HepG2 (cell line): ENCODE measurements around the gene SYCE3. TPM values are rescaled to one million over a fixed set of nuclear protein-coding genes. Genes with fewer than 3 reads are reported as not detected.

Experiments
- ATAC-seq: fragments of 200-7000 bp; cut with Tn5 transposase; 3 replicates; pipeline ENCODE4 v1.9.1; 2020; ENCODE audit warnings: mild to moderate bottlenecking, moderate library complexity
- BruUV-seq: library from RNA; stranded (reverse); fragments of 400-500 nt; replicated peaks from 2 replicates; lab custom pipeline; 2021; lab: Mats Ljungman, UMichigan
- CTCF ChIA-PET: fragments of 300-600 bp; formaldehyde crosslinking; extraction: SDS; loops from one replicate; lab custom pipeline; 2021; ENCODE audit warnings: low total read pairs, inconsistent platforms, low intra/inter-chr PET ratio; lab: Yijun Ruan, JAX
- POLR2A ChIA-PET: fragments of 350-600 bp; sonication (Branson Sonifier 250); formaldehyde crosslinking; loops from one replicate; lab custom pipeline; 2020; ENCODE audit warnings: antibody characterized with exemption, inconsistent platforms; lab: Yijun Ruan, JAX
- DNase-seq: peaks from one replicate; pipeline ENCODE4 v3.0.0-alpha.2; 2015; ENCODE audit warnings: low spot score
- FAIRE-seq: peaks from 3 replicates; lab custom pipeline; 2011; peaks lifted over from hg19 to GRCh38; lab: Jason Lieb, UNC
- H2AFZ ChIP-seq: one replicate; pipeline ENCODE4 v1.6.1; 2011; ENCODE audit warnings: low read length, inconsistent platforms
- H3K27ac ChIP-seq: fragments of 300-600 bp; 3 replicates; pipeline ENCODE4 v1.8.0; 2011; ENCODE audit warnings: mixed run types, mild to moderate bottlenecking, mixed read lengths, low read length, inconsistent platforms; ENCODE audit not compliant: insufficient read depth; ENCODE audit errors: extremely low read length
- H3K27me3 ChIP-seq, 2 experiments: fragments of 200-600 bp in 1 of 2; 2 replicates in 1 of 2; 3 replicates in 1 of 2; pipeline versions ENCODE4 v1.6.0 to v1.8.0; 2011; ENCODE audit warnings: low read length in 2 of 2, mild to moderate bottlenecking in 2 of 2, moderate library complexity in 2 of 2, inconsistent platforms in 1 of 2; ENCODE audit not compliant: insufficient read depth in 2 of 2, control insufficient read depth in 1 of 2
- H3K36me3 ChIP-seq, 2 experiments: fragments of 200-600 bp in 1 of 2; replicated peaks in 1 of 2; 2 replicates in 1 of 2; 3 replicates in 1 of 2; pipeline versions ENCODE4 v1.5.1 to v1.8.0; 2011; ENCODE audit warnings: low read length in 2 of 2, inconsistent platforms in 1 of 2; ENCODE audit not compliant: insufficient read depth in 2 of 2, control insufficient read depth in 1 of 2
- H3K4me1 ChIP-seq: 2 replicates; pipeline ENCODE4 v1.5.1; 2012; ENCODE audit warnings: low read length, inconsistent platforms; ENCODE audit not compliant: insufficient read depth
- H3K4me2 ChIP-seq: 2 replicates; pipeline ENCODE4 v1.6.0; 2011; ENCODE audit warnings: low read depth, low read length, inconsistent platforms
- H3K4me3 ChIP-seq, 3 experiments: fragments of 200-600 bp in 1 of 3; sonication (generic), shearing (Covaris generic) in 1 of 3; replicated peaks in 1 of 3; 2 replicates each; pipeline ENCODE4 v1.5.1; 2011 to 2016; ENCODE audit warnings: low read length in 3 of 3, inconsistent platforms in 2 of 3, low read depth in 2 of 3, mild to moderate bottlenecking in 2 of 3, control low read depth in 1 of 3, mixed read lengths in 1 of 3; ENCODE audit not compliant: insufficient read depth in 1 of 3
- H3K79me2 ChIP-seq: one replicate; pipeline ENCODE4 v1.6.1; 2011; ENCODE audit warnings: low read length, inconsistent platforms; ENCODE audit not compliant: insufficient read depth
- H3K9ac ChIP-seq: 2 replicates; pipeline ENCODE4 v1.6.0; 2011; ENCODE audit warnings: mild to moderate bottlenecking, low read depth, low read length, inconsistent platforms; ENCODE audit not compliant: insufficient read depth
- H3K9me3 ChIP-seq: 2 replicates; pipeline ENCODE4 v1.5.1; 2012; ENCODE audit warnings: mild to moderate bottlenecking, low read length
- H4K20me1 ChIP-seq: 2 replicates; pipeline ENCODE4 v1.6.0; 2011; ENCODE audit warnings: inconsistent platforms, mild to moderate bottlenecking, low read length, moderate library complexity; ENCODE audit not compliant: insufficient read depth
- MAZ ChIP-seq, 2 experiments: sonication (generic) in 1 of 2; formaldehyde crosslinking in 1 of 2; IDR thresholded peaks; 2 replicates each; pipeline versions ENCODE4 v1.5.0 to v1.6.1; 2012 to 2020; ENCODE audit warnings: low read depth in 2 of 2, mild to moderate bottlenecking in 2 of 2, borderline replicate concordance in 1 of 2, improper control_type of control experiment in 1 of 2, low read length in 1 of 2, missing genetic modification reagents in 1 of 2, moderate library complexity in 1 of 2
- PCBP2 ChIP-seq: fragments of 200-400 bp; formaldehyde crosslinking; optimal IDR thresholded peaks from 2 replicates; pipeline ENCODE3; 2018; ENCODE audit warnings: low read length, low read depth; ENCODE audit not compliant: poor library complexity, severe bottlenecking
- WGBS: methylation state at CpG from one replicate; pipeline ENCODE4 v1.1.6; 2017; ENCODE audit warnings: low lambda C conversion rate; 5-methylcytosine and 5-hydroxymethylcytosine counted together
- in situ Hi-C: cut with HindIII; loops from 2 replicates; pipeline ENCODE4 v1.10.0; 2017; ENCODE audit warnings: low pct_unique_long_range_greater_than_20kb; ENCODE audit not compliant: extremely low pct_ligation_motif_present
- intact Hi-C: fragments of 100-400 bp; cut with micrococcal nuclease; formaldehyde crosslinking; loops from one replicate; pipeline ENCODE4 v1.10.0; 2022; ENCODE audit not compliant: unreplicated experiment
- polyA plus RNA-seq, 8 experiments: library from polyadenylated mRNA; depleted of rRNA in 3 of 8; stranded (reverse) in 7 of 8; unstranded in 1 of 8; fragments of >200 nt; fragmentation: Illumina TruSeq in 4 of 8; extraction: Trizol in 4 of 8; gene quantifications; 2 replicates each; pipeline versions ENCODE4 v1.2.1 to v1.2.3, GENCODE V29; 2011 to 2016; ENCODE audit warnings: low read depth in 4 of 8, missing spikeins in 1 of 8, mixed read lengths in 1 of 8; ENCODE audit not compliant: insufficient read depth in 1 of 8
- total RNA-seq, 5 experiments: library from RNA; depleted of rRNA; stranded (reverse); fragments of >200 nt; fragmentation: Illumina TruSeq; extraction: Trizol; gene quantifications; 2 replicates each; pipeline ENCODE4 v1.2.3, GENCODE V29; 2016; ENCODE audit warnings: low read depth in 1 of 5
- TF ChIP-seq, protein P1 (sequence below): sonication (generic); formaldehyde crosslinking; IDR thresholded peaks from 2 replicates; pipeline ENCODE4 v1.9.0; 2022; ENCODE audit warnings: low read depth, missing genetic modification reagents
- TF ChIP-seq, protein P2 (sequence below): sonication (generic); formaldehyde crosslinking; IDR thresholded peaks from 2 replicates; pipeline ENCODE4 v1.5.0; 2020; ENCODE audit warnings: mild to moderate bottlenecking, low read depth, missing genetic modification reagents, borderline replicate concordance
- TF ChIP-seq, protein P3 (sequence below): sonication (generic); formaldehyde crosslinking; IDR thresholded peaks from 2 replicates; pipeline ENCODE4 v1.5.1; 2020; ENCODE audit warnings: missing genetic modification reagents, mild to moderate bottlenecking, borderline replicate concordance
- TF ChIP-seq, protein P4 (sequence below): sonication (generic); formaldehyde crosslinking; IDR thresholded peaks from 2 replicates; pipeline ENCODE4 v1.5.1; 2020; ENCODE audit warnings: missing genetic modification reagents, mild to moderate bottlenecking, borderline replicate concordance
- TF ChIP-seq, protein P5 (sequence below): sonication (generic); formaldehyde crosslinking; IDR thresholded peaks from 2 replicates; pipeline ENCODE4 v1.5.0; 2020; ENCODE audit warnings: missing genetic modification reagents

Gene SYCE3
- total and polyA plus RNA-seq, 2 of the 13 experiments (the other 11 are each of a cell fraction or from before 2014, with no cell fraction given), result not detected

DNA sequence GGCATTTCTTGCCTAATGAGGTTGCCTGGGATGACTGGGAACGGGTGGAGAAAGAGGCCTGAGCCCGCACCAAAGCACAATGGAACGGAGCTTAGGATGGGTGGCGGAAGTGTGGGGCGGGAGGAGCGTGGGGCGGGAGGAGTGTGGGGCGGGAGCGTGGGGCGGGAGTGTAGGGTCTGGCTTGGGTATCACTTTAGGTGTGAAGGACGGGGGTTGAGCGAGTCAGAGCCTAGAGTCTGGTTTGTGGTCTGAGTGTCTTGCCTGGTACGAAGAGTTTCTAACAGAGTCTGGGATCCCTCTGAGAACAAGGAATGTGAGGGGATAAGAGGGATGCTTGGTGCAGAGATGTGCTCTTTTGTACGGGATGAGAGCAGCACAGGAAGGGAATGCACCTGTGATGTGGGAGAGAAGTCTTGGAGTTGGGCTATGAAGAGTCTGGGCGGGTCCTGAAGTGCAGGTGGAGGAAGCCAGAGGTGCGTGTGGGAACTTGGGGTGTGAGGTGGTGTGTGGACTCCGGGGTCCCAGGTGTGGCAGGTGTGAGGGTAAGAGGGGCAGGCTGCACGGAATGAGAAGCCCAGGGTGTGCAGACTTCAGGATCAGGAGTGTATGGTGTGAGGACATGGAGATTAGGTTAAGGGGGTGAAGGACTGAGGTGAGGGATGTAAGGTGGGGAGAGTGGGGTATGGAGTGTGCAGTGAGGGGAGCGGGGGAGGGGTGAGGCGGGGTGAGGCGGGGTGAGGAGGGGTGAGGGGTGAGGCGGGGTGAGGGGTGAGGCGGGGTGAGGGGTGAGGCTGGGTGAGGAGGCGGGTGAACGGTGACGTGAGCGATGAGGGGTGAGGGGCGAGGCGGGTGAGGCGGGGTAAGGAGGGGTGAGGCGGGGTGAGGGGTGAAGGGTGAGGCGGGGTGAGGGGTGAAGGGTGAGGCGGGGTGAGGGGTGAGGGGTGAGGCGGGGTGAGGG, 1.0 kb downstream of the SYCE3 start:
- H3K36me3 ChIP-seq, result no peaks in the 10 kb centered on the region
- peaks cover 11% of the 10 kb centered on the region for H3K4me1 ChIP-seq
- WGBS, result 52% methylated on average over 34 of the region's 34 CpGs
- intact Hi-C loops (loop anchor here (5.0 kb wide), 1 partner anchor 34 kb away; the partner anchor contains the start of gene SCO2), in situ Hi-C loops (no loop called here)
- no peak overlapping the region for H3K9ac ChIP-seq
- no TSS peak for BruUV-seq
- no peak overlapping the region for H3K4me2 ChIP-seq
- ATAC-seq (no peak), DNase-seq (no peak)
- TF ChIP-seq, protein P1, sequence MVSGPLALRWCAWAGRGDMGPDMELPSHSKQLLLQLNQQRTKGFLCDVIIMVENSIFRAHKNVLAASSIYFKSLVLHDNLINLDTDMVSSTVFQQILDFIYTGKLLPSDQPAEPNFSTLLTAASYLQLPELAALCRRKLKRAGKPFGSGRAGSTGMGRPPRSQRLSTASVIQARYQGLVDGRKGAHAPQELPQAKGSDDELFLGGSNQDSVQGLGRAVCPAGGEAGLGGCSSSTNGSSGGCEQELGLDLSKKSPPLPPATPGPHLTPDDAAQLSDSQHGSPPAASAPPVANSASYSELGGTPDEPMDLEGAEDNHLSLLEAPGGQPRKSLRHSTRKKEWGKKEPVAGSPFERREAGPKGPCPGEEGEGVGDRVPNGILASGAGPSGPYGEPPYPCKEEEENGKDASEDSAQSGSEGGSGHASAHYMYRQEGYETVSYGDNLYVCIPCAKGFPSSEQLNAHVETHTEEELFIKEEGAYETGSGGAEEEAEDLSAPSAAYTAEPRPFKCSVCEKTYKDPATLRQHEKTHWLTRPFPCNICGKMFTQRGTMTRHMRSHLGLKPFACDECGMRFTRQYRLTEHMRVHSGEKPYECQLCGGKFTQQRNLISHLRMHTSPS, result no peak
- TF ChIP-seq, protein P2, sequence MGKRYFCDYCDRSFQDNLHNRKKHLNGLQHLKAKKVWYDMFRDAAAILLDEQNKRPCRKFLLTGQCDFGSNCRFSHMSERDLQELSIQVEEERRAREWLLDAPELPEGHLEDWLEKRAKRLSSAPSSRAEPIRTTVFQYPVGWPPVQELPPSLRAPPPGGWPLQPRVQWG, result no peak
- TF ChIP-seq MAZ (IDR thresholded peaks at IDR 0.05; ENCODE audit: borderline replicate concordance, low read depth, low read length) (no peak), MAZ (CRISPR knock-in tag; IDR thresholded peaks at IDR 0.05; ENCODE audit: low read depth) (no peak), PCBP2 (no peak)
- TF ChIP-seq, protein P3, sequence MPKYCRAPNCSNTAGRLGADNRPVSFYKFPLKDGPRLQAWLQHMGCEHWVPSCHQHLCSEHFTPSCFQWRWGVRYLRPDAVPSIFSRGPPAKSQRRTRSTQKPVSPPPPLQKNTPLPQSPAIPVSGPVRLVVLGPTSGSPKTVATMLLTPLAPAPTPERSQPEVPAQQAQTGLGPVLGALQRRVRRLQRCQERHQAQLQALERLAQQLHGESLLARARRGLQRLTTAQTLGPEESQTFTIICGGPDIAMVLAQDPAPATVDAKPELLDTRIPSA, result no peak
- TF ChIP-seq, protein P4, sequence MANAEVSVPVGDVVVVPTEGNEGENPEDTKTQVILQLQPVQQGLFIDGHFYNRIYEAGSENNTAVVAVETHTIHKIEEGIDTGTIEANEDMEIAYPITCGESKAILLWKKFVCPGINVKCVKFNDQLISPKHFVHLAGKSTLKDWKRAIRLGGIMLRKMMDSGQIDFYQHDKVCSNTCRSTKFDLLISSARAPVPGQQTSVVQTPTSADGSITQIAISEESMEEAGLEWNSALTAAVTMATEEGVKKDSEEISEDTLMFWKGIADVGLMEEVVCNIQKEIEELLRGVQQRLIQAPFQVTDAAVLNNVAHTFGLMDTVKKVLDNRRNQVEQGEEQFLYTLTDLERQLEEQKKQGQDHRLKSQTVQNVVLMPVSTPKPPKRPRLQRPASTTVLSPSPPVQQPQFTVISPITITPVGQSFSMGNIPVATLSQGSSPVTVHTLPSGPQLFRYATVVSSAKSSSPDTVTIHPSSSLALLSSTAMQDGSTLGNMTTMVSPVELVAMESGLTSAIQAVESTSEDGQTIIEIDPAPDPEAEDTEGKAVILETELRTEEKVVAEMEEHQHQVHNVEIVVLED (CRISPR knock-in tag), result no peak
- TF ChIP-seq, protein P5, sequence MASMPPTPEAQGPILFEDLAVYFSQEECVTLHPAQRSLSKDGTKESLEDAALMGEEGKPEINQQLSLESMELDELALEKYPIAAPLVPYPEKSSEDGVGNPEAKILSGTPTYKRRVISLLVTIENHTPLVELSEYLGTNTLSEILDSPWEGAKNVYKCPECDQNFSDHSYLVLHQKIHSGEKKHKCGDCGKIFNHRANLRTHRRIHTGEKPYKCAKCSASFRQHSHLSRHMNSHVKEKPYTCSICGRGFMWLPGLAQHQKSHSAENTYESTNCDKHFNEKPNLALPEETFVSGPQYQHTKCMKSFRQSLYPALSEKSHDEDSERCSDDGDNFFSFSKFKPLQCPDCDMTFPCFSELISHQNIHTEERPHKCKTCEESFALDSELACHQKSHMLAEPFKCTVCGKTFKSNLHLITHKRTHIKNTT, result no peak
- TF ChIP-seq, all 625 proteins: peak for 0
- no peak overlapping the region for H2AFZ ChIP-seq
- peaks cover 0 to 24% of the 10 kb centered on the region in 2 experiments; a peak in 2 of 5 replicates for H3K27me3 ChIP-seq
- FAIRE-seq, result no peak
- H3K9me3 ChIP-seq, result no peaks in the 10 kb centered on the region
- no peak overlapping the region for H3K27ac ChIP-seq
- H3K79me2 ChIP-seq, result no peaks in the 10 kb centered on the region
- CTCF ChIA-PET, result interaction anchor here (1.2 kb wide), 1 partner anchor 52 kb away, joined by 3 read pairs; no protein-coding TSS in a partner anchor
- no peaks in the 10 kb centered on the region for H4K20me1 ChIP-seq
- POLR2A ChIA-PET, result no interaction called here
- H3K4me3 ChIP-seq, result no peak overlapping the region
